Measurements from ENCODE around the gene CRYAA.
"Not testable (repeated sequence)": the region's sequence is repeated elsewhere in the genome, so short reads cannot be mapped to it uniquely, and the experiment has no call there.

Gene CRYAA

DNA sequence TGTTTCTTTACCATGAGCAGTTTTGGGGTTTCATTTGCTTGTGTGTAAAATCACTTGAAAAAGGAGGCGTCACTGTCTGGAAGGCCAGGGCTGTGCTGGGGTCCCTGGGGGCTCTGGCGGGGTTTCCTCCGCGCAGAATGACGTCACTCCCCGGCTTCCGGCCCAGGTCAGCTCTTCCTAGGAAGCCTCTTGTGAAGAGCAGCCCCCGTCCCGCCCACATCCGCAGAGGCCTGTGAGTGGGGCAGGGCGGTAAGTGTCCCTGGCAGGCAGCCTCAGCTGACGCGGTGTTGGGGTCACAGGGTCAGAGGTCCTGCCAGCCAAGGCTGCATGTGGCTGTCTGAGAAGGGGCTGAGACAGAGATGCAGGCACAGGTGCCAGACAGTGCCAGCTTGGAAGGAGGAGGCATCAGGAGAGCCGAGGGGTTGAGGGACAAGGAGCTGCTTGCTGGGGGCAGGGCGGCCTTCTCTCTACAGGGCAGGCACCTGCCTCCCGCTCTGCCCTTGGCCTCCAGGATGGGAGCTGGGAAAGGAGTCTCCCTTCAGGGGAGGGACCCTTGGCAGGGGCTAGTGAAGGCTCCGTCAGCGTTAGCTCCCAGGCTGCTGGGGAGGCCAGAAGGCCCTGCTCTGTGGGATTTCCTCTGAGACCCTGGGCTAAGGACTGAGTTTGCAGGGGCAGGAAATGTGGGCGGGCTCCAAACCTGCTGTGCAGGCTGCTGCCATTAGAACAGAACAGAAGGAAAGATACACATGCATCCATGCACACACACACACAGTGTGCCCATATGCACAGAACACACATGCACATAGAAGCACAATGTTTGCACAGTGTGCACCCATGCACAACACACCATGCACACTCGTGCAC is 8.5 kb downstream of the CRYAA start:
- not testable (repeated sequence) for H3K27ac ChIP-seq

DNA sequence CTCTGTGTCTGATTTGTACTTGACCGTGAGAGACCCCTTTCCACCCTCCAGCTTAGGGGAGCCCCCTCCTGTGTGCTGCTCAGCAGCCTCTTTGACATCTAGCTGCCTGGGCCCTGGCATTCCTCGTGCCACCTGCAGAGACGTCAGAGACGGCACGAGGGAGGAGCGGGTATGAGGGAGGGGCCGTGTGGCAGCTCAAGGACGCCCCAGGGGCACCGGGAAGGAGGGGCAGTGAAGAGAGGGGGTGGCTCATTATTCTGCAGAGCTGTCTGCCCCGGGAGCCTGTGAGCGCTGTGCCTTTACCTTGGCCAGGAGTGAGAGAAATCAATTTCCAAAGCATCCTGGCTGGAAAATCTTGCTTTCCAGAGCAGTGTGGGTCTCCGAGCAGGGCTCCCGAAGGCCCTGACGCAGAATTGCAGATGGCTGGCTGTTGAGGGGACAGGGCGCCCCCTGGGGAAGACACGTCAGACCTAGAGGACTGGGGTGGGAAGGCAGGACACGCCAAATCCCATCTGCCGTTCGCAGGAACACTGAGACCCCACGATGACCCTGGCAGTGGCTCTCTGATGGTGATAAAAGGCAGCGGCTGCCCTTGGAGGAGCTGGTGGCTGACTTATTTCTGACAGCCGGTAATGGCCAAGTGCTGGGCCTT is 9.5 kb downstream of the CRYAA start:
- H3K27ac ChIP-seq = not testable (repeated sequence)

DNA sequence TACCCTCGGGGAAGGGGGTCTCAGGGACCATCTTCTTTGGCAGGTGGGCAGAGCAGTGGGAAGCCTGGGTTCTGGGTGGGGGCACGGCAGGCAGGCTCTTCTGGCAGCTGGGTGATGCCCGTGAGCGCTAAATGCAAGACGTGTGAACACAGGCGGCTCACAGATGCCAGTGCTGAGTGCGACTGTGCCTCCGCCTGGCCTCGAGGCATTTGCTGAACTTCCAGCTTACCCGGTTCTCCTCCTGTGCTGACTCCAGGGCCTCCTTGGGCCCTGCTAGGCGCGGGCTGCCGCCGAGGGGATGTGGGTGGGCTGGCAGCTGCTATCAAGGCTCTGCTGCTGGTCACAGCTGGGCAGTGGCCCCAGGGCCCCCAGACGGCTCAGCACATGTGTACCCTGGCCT is 12.2 kb downstream of the CRYAA start:
- H3K27ac ChIP-seq = not testable (repeated sequence)

DNA sequence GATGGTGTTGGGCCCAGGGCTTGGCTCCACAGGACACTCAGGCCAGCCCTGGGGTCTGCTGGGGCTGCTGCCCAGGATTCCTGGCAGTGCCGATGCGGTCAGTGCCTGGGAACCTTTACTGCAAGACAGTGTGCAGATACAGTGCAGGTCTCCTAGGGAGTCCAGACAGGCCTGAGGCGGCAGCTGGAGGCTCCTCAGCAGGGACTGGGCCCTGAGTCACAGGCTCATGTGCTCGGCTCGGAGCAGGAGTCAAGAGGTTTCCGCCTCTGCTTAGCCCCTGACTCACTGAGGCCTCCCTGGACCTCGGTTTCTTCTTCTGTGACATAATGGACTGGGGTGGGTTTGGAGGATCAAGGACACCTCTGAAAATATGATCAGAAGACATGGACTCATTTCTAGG is 18.5 kb downstream of the CRYAA start:
- not testable (repeated sequence) for H3K27ac ChIP-seq

DNA sequence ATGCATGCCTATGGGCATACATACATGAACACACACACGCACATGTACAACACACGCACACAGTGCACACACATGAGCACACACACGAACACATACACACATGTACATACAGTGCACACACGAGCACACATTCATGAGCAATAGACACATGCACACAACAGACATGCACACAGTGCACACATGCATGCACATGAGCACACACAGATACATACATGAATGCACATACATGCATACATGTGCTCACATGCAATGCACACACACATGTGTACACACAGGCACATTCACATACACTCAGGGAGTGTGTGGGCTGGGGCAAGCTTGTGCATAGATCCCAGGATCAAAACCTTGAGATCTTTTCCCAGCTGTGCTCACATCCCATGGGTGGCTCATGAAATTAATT is 18.9 kb downstream of the CRYAA start:
- no peak overlapping the region for H3K27ac ChIP-seq
- TF ChIP-seq, protein P1, sequence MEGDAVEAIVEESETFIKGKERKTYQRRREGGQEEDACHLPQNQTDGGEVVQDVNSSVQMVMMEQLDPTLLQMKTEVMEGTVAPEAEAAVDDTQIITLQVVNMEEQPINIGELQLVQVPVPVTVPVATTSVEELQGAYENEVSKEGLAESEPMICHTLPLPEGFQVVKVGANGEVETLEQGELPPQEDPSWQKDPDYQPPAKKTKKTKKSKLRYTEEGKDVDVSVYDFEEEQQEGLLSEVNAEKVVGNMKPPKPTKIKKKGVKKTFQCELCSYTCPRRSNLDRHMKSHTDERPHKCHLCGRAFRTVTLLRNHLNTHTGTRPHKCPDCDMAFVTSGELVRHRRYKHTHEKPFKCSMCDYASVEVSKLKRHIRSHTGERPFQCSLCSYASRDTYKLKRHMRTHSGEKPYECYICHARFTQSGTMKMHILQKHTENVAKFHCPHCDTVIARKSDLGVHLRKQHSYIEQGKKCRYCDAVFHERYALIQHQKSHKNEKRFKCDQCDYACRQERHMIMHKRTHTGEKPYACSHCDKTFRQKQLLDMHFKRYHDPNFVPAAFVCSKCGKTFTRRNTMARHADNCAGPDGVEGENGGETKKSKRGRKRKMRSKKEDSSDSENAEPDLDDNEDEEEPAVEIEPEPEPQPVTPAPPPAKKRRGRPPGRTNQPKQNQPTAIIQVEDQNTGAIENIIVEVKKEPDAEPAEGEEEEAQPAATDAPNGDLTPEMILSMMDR (conservative IDR thresholded peaks at IDR 0.05) = no peak

DNA sequence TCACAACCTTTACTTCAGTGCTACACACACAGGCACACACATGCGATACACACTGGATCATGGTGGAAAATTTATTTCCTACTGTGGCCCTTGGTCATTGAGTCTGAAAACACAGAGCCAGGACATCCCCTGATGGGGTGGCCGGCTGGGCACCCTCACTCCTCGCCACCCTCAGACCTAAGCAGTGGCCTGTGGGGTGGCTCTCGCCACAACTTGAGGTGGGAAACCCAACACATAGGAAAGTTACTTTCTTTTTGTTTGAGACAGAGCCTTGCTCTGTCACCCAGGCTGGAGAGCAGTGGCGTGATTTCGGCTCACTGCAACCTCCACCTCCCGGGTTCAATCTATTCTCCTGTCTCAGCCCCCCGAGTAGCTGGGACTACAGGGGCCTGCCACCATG is 19.4 kb downstream of the CRYAA start:
- peak overlapping the region; percentile 45 for H3K27ac ChIP-seq
- TF ChIP-seq, protein P1 (conservative IDR thresholded peaks at IDR 0.05) = no peak

DNA sequence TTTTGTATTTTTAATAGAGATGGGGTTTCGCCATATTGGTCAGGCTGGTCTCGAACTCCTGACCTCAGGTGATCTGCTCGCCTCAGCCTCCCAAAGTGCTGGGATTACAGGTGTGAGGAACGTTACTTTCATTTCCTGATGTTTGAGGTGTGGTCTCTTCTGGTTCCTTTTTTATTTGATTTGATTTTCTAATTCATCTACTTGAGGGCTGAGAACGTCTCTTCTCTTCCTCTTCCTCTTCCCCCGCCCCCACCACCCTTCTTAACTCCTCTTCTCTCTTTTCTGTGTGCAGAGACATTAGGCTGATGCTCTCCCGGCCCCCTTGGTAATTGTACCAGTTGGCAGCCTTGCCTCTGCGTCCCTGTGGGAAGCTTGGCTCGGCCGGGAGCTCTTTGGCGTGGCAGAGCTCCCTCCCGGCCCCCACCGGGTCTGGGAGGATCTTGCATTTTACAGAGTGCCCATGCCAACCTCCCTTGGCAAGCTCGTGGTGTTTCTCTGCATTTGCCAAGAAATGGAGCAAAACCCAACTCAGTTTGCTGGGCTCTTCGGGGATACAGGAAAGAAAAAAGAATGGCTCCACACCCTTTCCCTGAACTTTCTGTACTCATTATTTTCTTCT is 19.9 kb downstream of the CRYAA start:
- TF ChIP-seq, protein P1 (conservative IDR thresholded peaks at IDR 0.05) = no peak
- peak overlapping the region; percentile 45 for H3K27ac ChIP-seq

DNA sequence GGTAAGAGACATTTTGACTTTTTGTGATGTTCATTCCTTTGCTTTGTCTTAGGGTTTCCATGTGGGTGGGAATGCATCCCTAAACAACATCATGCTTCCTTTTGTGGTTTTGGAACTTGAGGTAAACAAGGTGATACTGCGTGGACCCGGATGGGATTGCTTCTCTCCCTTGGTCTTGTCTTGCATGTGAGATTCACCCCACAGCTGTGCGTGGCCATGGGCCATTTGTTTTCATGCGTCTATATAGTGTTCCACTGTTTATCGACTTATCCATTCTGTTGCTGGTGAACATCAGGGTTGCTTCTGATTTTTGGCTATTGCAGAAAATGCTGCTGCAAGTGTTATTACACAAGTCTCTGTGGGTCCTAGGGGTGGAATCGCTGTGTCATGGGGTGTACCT is 21.1 kb downstream of the CRYAA start:
- TF ChIP-seq, protein P1 (conservative IDR thresholded peaks at IDR 0.05) = no peak
- H3K27ac ChIP-seq = no peak overlapping the region

DNA sequence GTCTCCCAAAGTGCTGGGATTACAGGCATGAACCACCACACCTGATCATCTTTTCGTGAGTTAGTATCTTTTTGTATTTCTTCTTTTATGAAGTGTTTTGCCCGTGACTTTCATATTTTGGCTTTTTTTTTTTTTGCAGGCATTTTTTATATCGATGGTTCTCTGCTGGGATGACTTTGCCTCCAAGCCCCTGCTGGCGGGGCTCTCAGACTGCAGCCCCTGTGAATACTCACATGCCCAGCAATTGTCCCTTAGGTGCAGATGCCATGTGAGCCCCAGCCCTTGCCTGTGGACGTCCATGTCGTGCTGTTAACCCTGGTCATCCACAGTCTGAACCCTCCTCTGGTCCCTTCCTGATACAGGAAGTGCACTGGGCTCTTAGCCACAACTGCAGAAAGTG is 21.7 kb downstream of the CRYAA start:
- H3K27ac ChIP-seq = no peak overlapping the region
- TF ChIP-seq, protein P1 (conservative IDR thresholded peaks at IDR 0.05) = no peak

Data from VCaP (cell line).